Keratinocyte (primary cell): ENCODE data around the gene MYORG.

ENCODE experiments used
- CTCF ChIP-seq, 3 experiments: IDR thresholded peaks in 1 of 3; conservative IDR thresholded peaks in 1 of 3; optimal IDR thresholded peaks in 1 of 3; 2 replicates in 2 of 3; 3 replicates in 1 of 3; pipeline versions ENCODE3 to v1.5.1; 2011; ENCODE audit warnings: low read length in 3 of 3, mild to moderate bottlenecking in 3 of 3, moderate library complexity in 2 of 3, control low read depth in 1 of 3, inconsistent platforms in 1 of 3; ENCODE audit not compliant: insufficient read depth in 2 of 3; ENCODE audit errors: extremely low read depth in 1 of 3
- EZH2 ChIP-seq: IDR thresholded peaks from one replicate; pipeline ENCODE4 v1.6.1; 2012; ENCODE audit warnings: inconsistent platforms, mild to moderate bottlenecking, low read length, moderate library complexity

- TF ChIP-seq CTCF (optimal IDR thresholded peaks at IDR 0.05 in 1 of 3, IDR thresholded peaks at IDR 0.05 in 1 of 3, conservative IDR thresholded peaks at IDR 0.05 in 1 of 3; ENCODE audit: extremely low read depth in 1 of 3, insufficient read depth in 2 of 3, low read length in 3 of 3) (no peak), EZH2 (no peak)
Observed at GRCh38 chr9:34334916-34335315, 41.8 kb downstream of the MYORG start.
